Measurements from ENCODE around the gene METTL2B.

Gene METTL2B

DNA sequence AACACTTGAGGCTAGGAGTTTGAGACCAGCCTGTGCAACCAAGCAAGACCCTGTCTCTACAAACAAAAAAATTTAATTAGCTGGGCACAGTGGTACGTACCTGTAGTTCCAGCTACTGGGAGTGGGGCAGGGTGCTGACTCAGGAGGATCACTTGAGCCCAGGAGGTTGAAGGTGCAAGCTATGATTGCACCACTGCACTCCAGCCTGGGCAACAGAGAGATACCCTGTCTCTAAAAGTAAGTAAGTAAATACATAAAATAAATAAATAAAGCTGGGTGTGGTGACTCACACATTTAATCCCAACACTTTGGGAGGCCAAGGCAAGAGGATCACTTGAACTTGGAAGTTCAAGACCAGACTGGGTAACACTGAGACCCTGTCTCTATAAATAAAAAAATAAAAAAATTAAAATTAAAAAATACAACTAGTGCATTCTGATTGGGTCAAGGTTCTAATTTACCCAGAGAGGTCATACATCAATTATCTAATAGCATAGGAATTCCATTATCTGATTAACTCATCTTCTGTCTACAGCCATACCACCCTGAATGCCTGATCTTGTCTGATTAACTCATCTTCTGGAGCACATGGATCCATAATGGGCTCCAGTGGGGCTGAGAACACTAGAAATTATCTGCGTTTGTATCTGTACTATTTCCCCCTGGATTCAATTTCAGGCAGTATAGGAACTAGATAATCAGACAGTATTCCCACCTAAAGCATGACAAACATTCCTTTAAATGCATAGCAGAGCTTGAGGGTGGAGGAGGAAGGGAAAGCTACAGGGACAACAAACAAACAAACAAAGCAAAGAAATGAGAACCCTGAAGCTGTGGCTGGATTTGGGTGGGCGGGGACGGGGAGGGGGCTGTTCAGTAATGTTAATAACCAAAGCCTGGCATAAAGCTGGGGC lies 41.9 kb upstream of the METTL2B start:
- no peak overlapping the region for H3K4me3 ChIP-seq (ENCODE audit: low read depth, low read length)
- TF ChIP-seq, protein P1, sequence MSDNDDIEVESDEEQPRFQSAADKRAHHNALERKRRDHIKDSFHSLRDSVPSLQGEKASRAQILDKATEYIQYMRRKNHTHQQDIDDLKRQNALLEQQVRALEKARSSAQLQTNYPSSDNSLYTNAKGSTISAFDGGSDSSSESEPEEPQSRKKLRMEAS (IDR thresholded peaks at IDR 0.05; ENCODE audit: low read depth, low read length) = no peak
- TF ChIP-seq POLR2A (IDR thresholded peaks at IDR 0.05; ENCODE audit: extremely low read depth, insufficient read length) (no peak), MYC (IDR thresholded peaks at IDR 0.05; ENCODE audit: low read depth, low read length) (no peak)
- TF ChIP-seq, protein P2, sequence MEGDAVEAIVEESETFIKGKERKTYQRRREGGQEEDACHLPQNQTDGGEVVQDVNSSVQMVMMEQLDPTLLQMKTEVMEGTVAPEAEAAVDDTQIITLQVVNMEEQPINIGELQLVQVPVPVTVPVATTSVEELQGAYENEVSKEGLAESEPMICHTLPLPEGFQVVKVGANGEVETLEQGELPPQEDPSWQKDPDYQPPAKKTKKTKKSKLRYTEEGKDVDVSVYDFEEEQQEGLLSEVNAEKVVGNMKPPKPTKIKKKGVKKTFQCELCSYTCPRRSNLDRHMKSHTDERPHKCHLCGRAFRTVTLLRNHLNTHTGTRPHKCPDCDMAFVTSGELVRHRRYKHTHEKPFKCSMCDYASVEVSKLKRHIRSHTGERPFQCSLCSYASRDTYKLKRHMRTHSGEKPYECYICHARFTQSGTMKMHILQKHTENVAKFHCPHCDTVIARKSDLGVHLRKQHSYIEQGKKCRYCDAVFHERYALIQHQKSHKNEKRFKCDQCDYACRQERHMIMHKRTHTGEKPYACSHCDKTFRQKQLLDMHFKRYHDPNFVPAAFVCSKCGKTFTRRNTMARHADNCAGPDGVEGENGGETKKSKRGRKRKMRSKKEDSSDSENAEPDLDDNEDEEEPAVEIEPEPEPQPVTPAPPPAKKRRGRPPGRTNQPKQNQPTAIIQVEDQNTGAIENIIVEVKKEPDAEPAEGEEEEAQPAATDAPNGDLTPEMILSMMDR (IDR thresholded peaks at IDR 0.05; ENCODE audit: low read depth, low read length) = no peak
- DNase-seq (ENCODE audit: low read depth) = no peak

DNA sequence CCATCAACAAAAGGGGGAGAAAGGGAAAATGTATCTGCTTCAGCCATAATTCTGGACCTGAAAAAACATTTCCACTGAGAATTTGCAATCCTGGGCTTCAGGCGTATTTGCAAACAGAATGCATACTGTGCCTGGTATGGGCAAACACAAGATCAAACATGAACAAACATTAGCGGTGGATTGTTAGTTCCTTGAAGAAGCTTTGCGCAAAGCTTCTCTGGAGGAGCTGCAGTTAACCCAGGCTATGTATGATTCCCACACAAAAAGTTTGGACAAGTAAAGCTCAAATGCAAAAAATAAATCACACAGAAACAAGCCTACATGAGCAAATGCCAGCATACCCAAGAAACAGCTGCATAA lies 41.2 kb upstream of the METTL2B start:
- DNase-seq (ENCODE audit: low read depth) = no peak
- H3K4me3 ChIP-seq (ENCODE audit: low read depth, low read length) = no peak overlapping the region
- TF ChIP-seq, protein P2 (IDR thresholded peaks at IDR 0.05; ENCODE audit: low read depth, low read length) = no peak
- TF ChIP-seq MYC (IDR thresholded peaks at IDR 0.05; ENCODE audit: low read depth, low read length) = no peak
- TF ChIP-seq, protein P1 (IDR thresholded peaks at IDR 0.05; ENCODE audit: low read depth, low read length) = no peak
- TF ChIP-seq POLR2A (IDR thresholded peaks at IDR 0.05; ENCODE audit: extremely low read depth, insufficient read length) = no peak

DNA sequence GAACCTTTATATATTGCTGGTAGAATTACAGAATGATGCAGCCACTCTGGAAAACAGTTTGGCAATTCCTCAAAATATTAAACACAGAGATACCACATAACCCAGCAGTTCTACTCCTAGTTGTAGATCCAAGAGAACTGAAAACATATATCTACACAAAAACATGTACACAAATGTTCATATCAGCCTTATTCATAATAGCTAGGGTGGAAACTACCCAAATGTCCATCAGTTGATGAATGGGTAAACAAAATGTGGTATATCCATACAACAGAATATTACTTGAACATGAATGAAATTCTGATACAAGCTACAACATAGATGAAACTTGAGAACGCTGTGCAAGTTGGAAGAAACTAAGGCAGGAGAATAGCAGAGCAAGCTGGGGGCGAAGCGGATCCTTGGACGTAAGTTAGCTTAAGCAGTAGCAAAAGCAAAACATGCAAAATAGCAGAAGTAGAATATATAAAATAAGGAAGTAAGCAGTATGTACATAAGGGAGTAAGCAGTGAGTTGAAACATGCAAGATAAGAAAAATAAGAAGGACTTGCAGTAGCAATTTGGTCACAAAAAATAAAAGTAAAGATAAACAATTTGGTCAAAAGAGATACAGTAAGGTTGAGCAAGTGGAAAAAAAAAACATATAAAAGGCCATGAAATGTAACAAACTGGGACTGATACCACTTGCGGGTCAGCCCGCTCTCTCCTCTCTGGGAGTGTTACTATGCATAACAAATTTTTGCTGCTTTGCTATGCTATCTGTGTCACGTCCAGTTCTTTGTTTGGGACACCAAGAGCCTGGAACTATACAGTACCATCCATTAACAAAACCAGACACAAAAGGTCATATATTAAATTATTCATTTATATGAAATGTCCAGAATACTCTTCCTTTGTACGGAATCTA lies 38.9 kb upstream of the METTL2B start:
- peak; percentile 85 for DNase-seq (ENCODE audit: low read depth)
- TF ChIP-seq POLR2A (IDR thresholded peaks at IDR 0.05; ENCODE audit: extremely low read depth, insufficient read length) (no peak), MYC (IDR thresholded peaks at IDR 0.05; ENCODE audit: low read depth, low read length) (no peak)
- TF ChIP-seq, protein P2 (IDR thresholded peaks at IDR 0.05; ENCODE audit: low read depth, low read length) = no peak
- TF ChIP-seq, protein P1 (IDR thresholded peaks at IDR 0.05; ENCODE audit: low read depth, low read length) = no peak
- H3K4me3 ChIP-seq (ENCODE audit: low read depth, low read length) = no peak overlapping the region

DNA sequence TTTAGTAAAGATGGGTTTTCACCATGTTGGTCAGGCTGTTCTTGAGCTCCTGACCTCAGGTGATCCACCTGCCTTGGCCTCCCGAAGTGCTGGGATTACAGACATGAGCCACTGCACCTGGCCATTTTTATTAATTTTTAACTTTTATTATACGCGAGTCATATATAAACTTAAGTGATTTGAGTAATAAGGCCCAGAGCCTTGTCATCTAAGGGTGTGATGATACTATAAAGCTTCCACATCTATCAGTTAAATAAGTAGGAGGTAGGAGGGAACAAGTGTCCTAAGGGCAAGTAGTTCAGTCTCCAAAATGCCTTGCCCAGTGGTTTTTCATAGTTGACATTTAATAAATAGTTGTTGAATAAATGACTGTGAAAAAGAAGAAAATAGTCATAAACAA lies 34.2 kb upstream of the METTL2B start:
- DNase-seq (ENCODE audit: low read depth) = no peak
- no peak for TF ChIP-seq MYC (IDR thresholded peaks at IDR 0.05; ENCODE audit: low read depth, low read length)
- TF ChIP-seq, protein P1 (IDR thresholded peaks at IDR 0.05; ENCODE audit: low read depth, low read length) = no peak
- no peak for TF ChIP-seq POLR2A (IDR thresholded peaks at IDR 0.05; ENCODE audit: extremely low read depth, insufficient read length)
- TF ChIP-seq, protein P2 (IDR thresholded peaks at IDR 0.05; ENCODE audit: low read depth, low read length) = no peak
- H3K4me3 ChIP-seq (ENCODE audit: low read depth, low read length) = no peak overlapping the region

DNA sequence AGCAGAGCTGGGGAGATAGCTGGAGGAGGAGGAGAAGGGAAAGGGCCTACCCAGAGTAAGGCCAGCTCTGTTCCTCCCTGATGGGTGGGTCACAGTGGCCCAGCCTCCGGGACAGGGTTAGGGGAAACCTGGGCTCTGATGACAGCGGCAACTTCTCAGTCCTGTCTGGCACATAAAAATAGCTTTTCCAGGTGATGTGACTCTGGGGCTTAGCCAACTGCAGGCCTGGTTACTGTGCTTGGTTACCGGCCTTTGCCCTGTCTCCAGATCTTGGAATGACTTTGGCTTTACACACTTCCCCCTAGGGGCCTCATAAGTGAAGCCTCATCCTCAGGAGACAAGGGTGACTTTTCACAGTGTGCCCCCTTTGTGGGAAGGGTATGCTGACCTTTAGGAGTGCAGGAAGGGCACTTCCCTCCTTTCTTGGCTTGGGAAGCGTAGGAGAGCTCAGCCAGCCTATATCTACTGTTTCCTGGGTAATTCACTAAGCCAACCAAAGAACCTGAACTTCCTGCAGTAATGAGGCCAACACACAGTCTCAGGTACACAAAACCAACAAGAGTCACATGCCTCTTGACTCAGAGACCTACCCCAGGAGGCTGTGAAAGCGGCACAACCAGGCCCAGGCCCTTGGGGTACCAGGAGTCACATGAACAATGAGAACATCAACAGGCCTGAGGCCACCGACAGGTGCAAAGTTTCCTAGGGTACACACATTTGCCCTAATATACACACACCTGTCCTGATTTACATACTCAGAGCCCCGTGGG lies 32.5 kb upstream of the METTL2B start:
- no peak overlapping the region for H3K4me3 ChIP-seq (ENCODE audit: low read depth, low read length)
- TF ChIP-seq, protein P1 (IDR thresholded peaks at IDR 0.05; ENCODE audit: low read depth, low read length) = no peak
- TF ChIP-seq, protein P2 (IDR thresholded peaks at IDR 0.05; ENCODE audit: low read depth, low read length) = no peak
- TF ChIP-seq POLR2A (IDR thresholded peaks at IDR 0.05; ENCODE audit: extremely low read depth, insufficient read length) (no peak), MYC (IDR thresholded peaks at IDR 0.05; ENCODE audit: low read depth, low read length) (no peak)
- DNase-seq (ENCODE audit: low read depth) = no peak

Measured in NB4 (cell line).